Left ventricle myocardium inferior (tissue), 1 donor: ENCODE results near the gene FRMD4A. TPM values are rescaled to one million over a fixed set of nuclear protein-coding genes. Genes with fewer than 3 reads are reported as not detected.
"Not testable (repeated sequence)": the region's sequence is repeated elsewhere in the genome, so short reads cannot be mapped to it uniquely, and the experiment has no call there.

Experiments
- DNase-seq: peaks from one replicate; pipeline ENCODE4 v3.0.0-alpha.2; 2020
- H3K27ac ChIP-seq: fragments of 200-600 bp; replicated peaks from 2 replicates; pipeline ENCODE4 v1.8.0; 2021
- H3K27me3 ChIP-seq: fragments of 200-600 bp; 2 replicates; pipeline ENCODE4 v1.8.0; 2021; ENCODE audit warnings: low read depth
- H3K36me3 ChIP-seq: fragments of 200-600 bp; 2 replicates; pipeline ENCODE4 v1.8.0; 2021
- H3K4me1 ChIP-seq: fragments of 200-600 bp; 2 replicates; pipeline ENCODE4 v1.8.0; 2021
- H3K4me3 ChIP-seq: fragments of 200-600 bp; 2 replicates; pipeline ENCODE4 v1.8.0; 2021; ENCODE audit warnings: mild to moderate bottlenecking, moderate library complexity
- H3K9me3 ChIP-seq: fragments of 200-600 bp; replicated peaks from 2 replicates; pipeline ENCODE4 v1.8.0; 2021
- intact Hi-C: fragments of 100-400 bp; cut with micrococcal nuclease; formaldehyde crosslinking; loops from one replicate; pipeline ENCODE4 v1.11.0; 2022
- total RNA-seq: library from RNA; stranded (reverse); fragmentation: NEBNext Ultra II Directional; extraction: Animal tissue kit (Norgen Biotek cat#: 25700); gene quantifications from one replicate; pipeline ENCODE4 v1.2.1, GENCODE V29; 2021
- TF ChIP-seq, protein P1 (sequence below): fragments of 200-600 bp; IDR thresholded peaks from 2 replicates; pipeline ENCODE4 v1.8.0; 2021; ENCODE audit warnings: antibody characterized with exemption, mild to moderate bottlenecking, borderline replicate concordance
- donor health status: DM: no; HTN: yes; CAD: no; lungs with severe emphysema.

FRMD4A gene
- total RNA-seq, 1 donor from 2014 or later = 26.1 TPM

DNA sequence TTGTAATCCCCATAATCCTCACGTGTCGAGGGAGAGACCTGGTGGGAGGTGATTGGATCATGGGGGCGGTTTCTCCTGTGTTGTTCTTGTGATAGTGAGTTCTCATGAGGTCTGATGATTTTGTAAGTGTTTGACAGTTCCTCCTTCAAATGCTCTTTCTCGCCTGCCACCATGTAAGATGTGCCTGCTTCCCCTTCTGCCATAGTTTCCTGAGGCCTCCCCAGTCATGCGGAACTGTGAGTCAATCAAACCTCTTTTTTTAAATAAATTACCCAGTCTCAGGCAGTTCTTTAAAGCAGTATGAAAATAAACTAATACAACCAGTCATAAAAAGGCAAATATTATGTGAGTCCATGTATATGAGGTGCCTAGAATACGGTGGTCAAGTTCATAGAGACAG lies 87.5 kb downstream of the FRMD4A start:
- Histone ChIP-seq H3K36me3 (no peaks in the 10 kb centered on the region), H3K27me3 (peaks cover 21% of the 10 kb centered on the region), H3K9me3 (no peaks in the 10 kb centered on the region), H3K4me3 (no peak overlapping the region), H3K27ac (no peak overlapping the region), H3K4me1 (peaks cover 9% of the 10 kb centered on the region)
- intact Hi-C loops = no loop called here
- TF ChIP-seq, protein P1, sequence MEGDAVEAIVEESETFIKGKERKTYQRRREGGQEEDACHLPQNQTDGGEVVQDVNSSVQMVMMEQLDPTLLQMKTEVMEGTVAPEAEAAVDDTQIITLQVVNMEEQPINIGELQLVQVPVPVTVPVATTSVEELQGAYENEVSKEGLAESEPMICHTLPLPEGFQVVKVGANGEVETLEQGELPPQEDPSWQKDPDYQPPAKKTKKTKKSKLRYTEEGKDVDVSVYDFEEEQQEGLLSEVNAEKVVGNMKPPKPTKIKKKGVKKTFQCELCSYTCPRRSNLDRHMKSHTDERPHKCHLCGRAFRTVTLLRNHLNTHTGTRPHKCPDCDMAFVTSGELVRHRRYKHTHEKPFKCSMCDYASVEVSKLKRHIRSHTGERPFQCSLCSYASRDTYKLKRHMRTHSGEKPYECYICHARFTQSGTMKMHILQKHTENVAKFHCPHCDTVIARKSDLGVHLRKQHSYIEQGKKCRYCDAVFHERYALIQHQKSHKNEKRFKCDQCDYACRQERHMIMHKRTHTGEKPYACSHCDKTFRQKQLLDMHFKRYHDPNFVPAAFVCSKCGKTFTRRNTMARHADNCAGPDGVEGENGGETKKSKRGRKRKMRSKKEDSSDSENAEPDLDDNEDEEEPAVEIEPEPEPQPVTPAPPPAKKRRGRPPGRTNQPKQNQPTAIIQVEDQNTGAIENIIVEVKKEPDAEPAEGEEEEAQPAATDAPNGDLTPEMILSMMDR = no peak
- no peak for DNase-seq

DNA sequence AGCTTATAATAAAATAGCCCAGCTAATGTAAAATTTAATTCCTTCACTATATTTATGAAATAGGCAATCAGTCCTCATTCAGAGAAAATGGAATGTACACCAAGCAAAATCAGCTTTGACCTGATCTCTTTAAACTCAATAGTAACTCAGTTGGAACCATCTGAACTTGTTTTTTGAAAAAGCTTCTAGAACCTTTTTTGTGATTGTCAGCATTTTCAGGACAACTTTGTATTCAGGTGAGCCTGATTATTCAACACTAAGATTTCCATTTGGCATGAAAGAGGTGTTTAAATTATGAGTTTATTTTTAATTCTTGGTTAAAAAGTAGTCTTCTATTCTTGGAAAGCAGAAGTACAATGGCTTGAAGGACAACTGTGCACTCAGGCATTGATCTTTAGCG lies 89.5 kb downstream of the FRMD4A start:
- TF ChIP-seq, protein P1 = no peak
- intact Hi-C loops = no loop called here
- no peak overlapping the region for H3K4me3 ChIP-seq
- H3K36me3 ChIP-seq = no peaks in the 10 kb centered on the region
- no peak overlapping the region for H3K27ac ChIP-seq
- no peaks in the 10 kb centered on the region for H3K9me3 ChIP-seq
- no peaks in the 10 kb centered on the region for H3K4me1 ChIP-seq
- no peak for DNase-seq
- H3K27me3 ChIP-seq = peaks cover 38% of the 10 kb centered on the region

DNA sequence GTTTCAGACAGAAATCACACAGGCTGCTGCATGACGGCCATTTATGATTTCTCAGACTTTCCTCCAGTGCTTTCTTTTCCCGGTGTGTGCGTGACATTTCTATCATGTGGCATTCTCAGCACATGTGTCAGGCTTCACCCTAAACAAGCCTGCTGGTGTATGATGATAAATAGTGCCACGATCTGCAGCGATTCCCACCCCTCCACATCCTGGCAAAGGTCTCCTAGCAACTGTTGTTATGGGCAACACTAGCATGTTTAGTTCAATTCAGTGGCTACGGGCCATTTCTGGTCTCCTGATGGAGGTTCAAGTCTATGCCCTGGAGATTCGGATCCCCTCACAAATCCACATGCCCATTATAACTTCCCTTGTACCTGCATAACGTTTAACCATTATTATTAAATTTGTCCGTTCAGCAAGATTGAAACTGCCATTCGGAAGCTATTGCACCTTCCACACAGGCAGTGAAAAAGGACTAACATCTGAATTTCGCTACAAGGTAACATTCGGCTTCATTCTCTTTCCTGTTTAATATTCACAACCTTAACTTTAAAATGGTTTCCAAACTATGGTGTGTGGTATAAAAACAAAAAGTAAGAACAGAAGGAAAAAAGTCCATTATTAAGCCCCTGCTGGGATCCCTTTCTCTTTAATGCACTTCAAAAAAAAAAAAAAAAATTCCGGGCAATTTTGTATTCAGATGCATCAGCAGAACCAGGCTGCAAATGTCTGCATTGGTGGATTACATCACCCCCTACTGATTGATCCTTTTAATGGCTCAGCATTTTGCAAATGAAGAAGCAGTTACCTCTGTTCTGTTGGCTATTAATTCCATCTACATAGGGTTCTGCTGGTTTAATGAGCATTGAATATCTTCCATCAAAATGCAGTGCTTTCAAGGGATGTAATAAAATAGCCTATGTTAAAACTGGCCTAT lies 90.2 kb downstream of the FRMD4A start:
- no peaks in the 10 kb centered on the region for H3K4me1 ChIP-seq
- intact Hi-C loops = no loop called here
- TF ChIP-seq, protein P1 = peak; percentile 26

DNA sequence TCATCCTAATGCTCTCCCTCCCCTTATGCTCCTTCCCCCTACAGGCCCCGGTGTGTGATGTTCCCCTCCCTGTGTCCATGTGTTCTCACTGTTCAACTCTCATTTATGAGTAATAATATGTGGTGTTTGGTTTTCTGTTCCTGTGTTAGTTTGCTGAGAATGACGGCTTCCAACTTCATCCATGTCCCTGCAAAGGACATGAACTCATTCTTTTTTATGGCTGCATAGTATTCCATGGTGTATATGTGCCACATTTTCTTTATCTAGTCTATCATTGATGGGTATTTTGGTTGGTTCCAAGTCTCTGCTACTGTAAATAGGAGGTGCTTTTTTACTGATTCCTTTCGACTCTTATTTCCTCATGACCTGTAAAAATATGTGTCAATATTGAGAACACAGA lies 92.1 kb downstream of the FRMD4A start:
- intact Hi-C loops, H3K27ac ChIP-seq, H3K36me3 ChIP-seq, DNase-seq, H3K4me3 ChIP-seq, H3K4me1 ChIP-seq, H3K9me3 ChIP-seq: not testable (repeated sequence)
- peaks cover 59% of the 10 kb centered on the region for H3K27me3 ChIP-seq

More for the DNA sequence above, 90.2 kb downstream of the FRMD4A start:
- Histone ChIP-seq H3K36me3 (no peaks in the 10 kb centered on the region), H3K9me3 (no peaks in the 10 kb centered on the region), H3K27me3 (peaks cover 44% of the 10 kb centered on the region), H3K4me3 (no peak overlapping the region), H3K27ac (no peak overlapping the region)
- DNase-seq = no peak

- no peak for DNase-seq
- no peaks in the 10 kb centered on the region for H3K4me1 ChIP-seq
- intact Hi-C loops = no loop called here
- no peak overlapping the region for H3K4me3 ChIP-seq
- H3K9me3 ChIP-seq = no peaks in the 10 kb centered on the region
- peaks cover 54% of the 10 kb centered on the region for H3K27me3 ChIP-seq
- H3K36me3 ChIP-seq = no peaks in the 10 kb centered on the region
- H3K27ac ChIP-seq = no peak overlapping the region
- TF ChIP-seq, protein P1 = no peak
Measured at GRCh38 chr10:14236341-14236740, 94.4 kb downstream of the FRMD4A start.

- Histone ChIP-seq H3K4me3 (no peak overlapping the region), H3K27ac (no peak overlapping the region), H3K9me3 (no peaks in the 10 kb centered on the region), H3K27me3 (peaks cover 59% of the 10 kb centered on the region), H3K36me3 (no peaks in the 10 kb centered on the region), H3K4me1 (no peaks in the 10 kb centered on the region)
- TF ChIP-seq, protein P1 = no peak
- DNase-seq = no peak
- intact Hi-C loops = no loop called here
Measured at GRCh38 chr10:14235566-14236195, 95.0 kb downstream of the FRMD4A start.
